ENCODE measurements around the gene SNTG2.

DNA sequence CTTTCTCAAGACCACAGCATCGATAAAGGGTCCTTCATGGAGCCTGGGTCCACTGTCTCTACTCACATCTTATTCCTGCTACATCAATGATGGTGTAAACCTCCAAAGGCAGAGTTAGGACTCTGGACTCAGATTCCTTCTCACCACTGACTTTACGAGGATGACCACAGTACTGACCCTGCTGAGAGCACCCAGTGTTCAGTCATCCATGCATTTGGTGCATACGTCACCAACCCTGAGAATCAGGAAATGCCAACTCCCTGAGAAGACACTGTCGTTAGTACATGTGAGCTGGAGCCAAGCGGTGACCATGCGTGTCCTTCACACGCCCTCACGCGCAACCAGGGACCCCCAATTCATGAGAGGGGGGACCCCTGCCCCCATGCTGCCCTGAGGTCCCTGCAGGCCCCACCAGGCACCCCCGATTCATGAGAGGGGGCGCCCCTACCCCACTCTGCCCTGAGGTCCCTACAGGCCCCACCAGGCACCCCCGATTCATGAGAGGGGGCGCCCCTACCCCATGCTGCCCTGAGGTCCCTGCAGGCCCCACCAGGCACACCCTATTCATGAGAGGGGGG lies 284.2 kb downstream of the SNTG2 start:
- TF ChIP-seq EZH2 (IDR thresholded peaks at IDR 0.05) (no peak), POLR2AphosphoS5 (IDR thresholded peaks at IDR 0.05; ENCODE audit: borderline replicate concordance, low read depth, low read length) (no peak)
